ENCODE results near the gene SEMA3B. TPM values are rescaled to one million over a fixed set of nuclear protein-coding genes. Genes with fewer than 3 reads are reported as not detected.
"Not testable (repeated sequence)": the region's sequence is repeated elsewhere in the genome, so short reads cannot be mapped to it uniquely, and the experiment has no call there.

The SEMA3B gene
- total RNA-seq, 1 donor from 2014 or later = 0.68 TPM

- no peaks in the 10 kb centered on the region for H3K9me3 Mint-ChIP-seq
- no peak overlapping the region for H3K27ac Mint-ChIP-seq
- H3K27me3 Mint-ChIP-seq (ENCODE audit: low read depth) = no peaks in the 10 kb centered on the region
- H3K36me3 Mint-ChIP-seq (ENCODE audit: low read depth) = peaks cover 69% of the 10 kb centered on the region
- no peak overlapping the region for H3K4me3 Mint-ChIP-seq (ENCODE audit: low read depth)
- intact Hi-C loops (cut with micrococcal nuclease) = no loop called here
- no peak for DNase-seq (ENCODE audit: low spot score)
- peaks cover 12% of the 10 kb centered on the region for H3K4me1 Mint-ChIP-seq (ENCODE audit: low read depth)
These were observed 14.2 kb upstream of the SEMA3B start for GRCh38 chr3:50254577-50255250.

DNA sequence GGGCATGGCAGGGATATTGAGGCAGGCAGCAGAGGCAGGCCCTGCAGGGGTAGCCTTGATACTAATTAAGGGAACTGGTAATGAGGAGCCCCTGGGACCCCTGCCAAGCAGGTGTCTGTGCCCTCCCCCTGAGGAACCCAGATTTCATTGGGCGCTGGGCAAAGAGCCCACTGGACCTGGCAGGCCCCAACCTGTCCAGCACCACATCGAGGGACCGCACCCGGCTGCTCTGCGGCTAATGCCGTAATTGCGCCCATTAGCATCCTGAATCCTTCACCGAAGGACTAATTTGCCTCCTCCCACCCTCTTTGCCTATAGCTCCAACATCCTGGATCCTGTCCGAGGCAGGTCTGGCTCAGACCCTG lies 13.7 kb upstream of the SEMA3B start:
- DNase-seq (ENCODE audit: low spot score) = no peak
- Mint-ChIP-seq H3K27me3 (ENCODE audit: low read depth) (no peaks in the 10 kb centered on the region), H3K4me1 (ENCODE audit: low read depth) (peaks cover 10% of the 10 kb centered on the region), H3K27ac (no peak overlapping the region), H3K4me3 (ENCODE audit: low read depth) (no peak overlapping the region), H3K9me3 (no peaks in the 10 kb centered on the region), H3K36me3 (ENCODE audit: low read depth) (peaks cover 67% of the 10 kb centered on the region)
- intact Hi-C loops (cut with micrococcal nuclease) = no loop called here

GRCh38 chr3:50256978-50257890 lies 11.7 kb upstream of the SEMA3B start:
- H3K4me3 Mint-ChIP-seq (ENCODE audit: low read depth) = no peak overlapping the region
- peaks cover 55% of the 10 kb centered on the region for H3K36me3 Mint-ChIP-seq (ENCODE audit: low read depth)
- intact Hi-C loops (cut with micrococcal nuclease) = loop anchor here (1.0 kb wide), 1 partner anchor 30 kb away; no protein-coding TSS in a partner anchor
- DNase-seq (ENCODE audit: low spot score) = no peak
- H3K4me1 Mint-ChIP-seq (ENCODE audit: low read depth) = peaks cover 3% of the 10 kb centered on the region
- no peaks in the 10 kb centered on the region for H3K9me3 Mint-ChIP-seq
- H3K27me3 Mint-ChIP-seq (ENCODE audit: low read depth) = no peaks in the 10 kb centered on the region
- H3K27ac Mint-ChIP-seq = no peak overlapping the region

GRCh38 chr3:50258029-50258680 lies 10.8 kb upstream of the SEMA3B start:
- no peak overlapping the region for H3K27ac Mint-ChIP-seq

DNA sequence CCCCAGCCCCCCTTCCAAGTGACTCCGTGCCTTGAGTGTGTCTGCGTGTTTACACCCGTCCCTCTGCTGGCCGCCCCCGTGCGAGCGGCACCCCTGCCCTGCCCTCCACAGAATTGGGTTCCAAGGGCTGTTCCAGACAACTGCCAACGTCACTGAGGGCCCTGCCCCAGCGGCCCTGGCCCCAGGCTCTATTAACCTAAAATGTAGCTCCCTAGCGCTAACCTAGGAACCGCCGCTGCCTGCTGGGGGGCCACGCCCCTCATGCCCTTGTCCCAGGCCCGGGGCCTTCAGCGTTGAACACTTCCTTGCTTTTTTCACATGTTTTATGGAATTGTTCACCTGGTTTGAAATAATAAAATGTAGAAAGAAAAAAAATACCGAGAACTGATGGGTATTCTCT lies 10.0 kb upstream of the SEMA3B start:
- no peak for DNase-seq (ENCODE audit: low spot score)
- H3K9me3 Mint-ChIP-seq = no peaks in the 10 kb centered on the region
- no peak overlapping the region for H3K4me3 Mint-ChIP-seq (ENCODE audit: low read depth)
- intact Hi-C loops (cut with micrococcal nuclease) = no loop called here
- peaks cover 40% of the 10 kb centered on the region for H3K36me3 Mint-ChIP-seq (ENCODE audit: low read depth)
- H3K27me3 Mint-ChIP-seq (ENCODE audit: low read depth) = no peaks in the 10 kb centered on the region
- H3K27ac Mint-ChIP-seq = no peak overlapping the region
- H3K4me1 Mint-ChIP-seq (ENCODE audit: low read depth) = peaks cover 3% of the 10 kb centered on the region

More at GRCh38 chr3:50258029-50258680, 10.8 kb upstream of the SEMA3B start:
- Mint-ChIP-seq H3K4me3 (ENCODE audit: low read depth) (no peak overlapping the region), H3K27me3 (ENCODE audit: low read depth) (no peaks in the 10 kb centered on the region), H3K36me3 (ENCODE audit: low read depth) (peaks cover 48% of the 10 kb centered on the region), H3K9me3 (no peaks in the 10 kb centered on the region), H3K4me1 (ENCODE audit: low read depth) (peaks cover 3% of the 10 kb centered on the region)
- no peak for DNase-seq (ENCODE audit: low spot score)
- intact Hi-C loops (cut with micrococcal nuclease) = no loop called here

DNA sequence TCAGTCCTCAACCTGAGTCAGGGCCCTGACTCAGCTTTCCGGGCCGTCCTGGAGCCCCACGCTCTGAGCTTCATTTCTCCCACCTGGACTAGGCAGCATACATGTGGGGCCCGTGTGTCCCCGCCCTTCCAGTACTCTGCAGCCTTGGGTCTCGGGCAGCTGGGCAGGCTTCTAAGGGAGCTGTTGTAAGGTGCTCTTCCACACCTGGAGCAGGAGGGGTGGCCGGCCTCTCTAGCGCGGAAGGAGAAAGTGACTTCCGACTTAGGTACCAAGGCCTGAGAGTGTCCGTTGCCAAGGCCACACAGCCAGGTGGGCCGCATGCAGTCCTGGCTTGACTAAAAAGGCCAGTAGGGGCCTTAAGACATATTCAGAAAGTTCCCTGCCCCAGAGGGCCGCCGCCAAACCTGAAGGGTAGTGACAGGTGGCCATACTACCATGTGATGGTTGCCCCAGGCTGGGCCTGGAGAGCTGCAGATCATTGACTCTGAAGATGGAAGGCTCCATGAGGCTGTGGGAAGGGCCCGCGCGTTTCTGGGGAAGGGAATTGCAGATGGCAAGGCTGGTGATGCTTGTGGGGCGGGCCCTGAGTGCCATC lies 9.4 kb upstream of the SEMA3B start:
- H3K4me3 Mint-ChIP-seq (ENCODE audit: low read depth) = peak overlapping the region; percentile 69
- peaks cover 3% of the 10 kb centered on the region for H3K4me1 Mint-ChIP-seq (ENCODE audit: low read depth)
- H3K9me3 Mint-ChIP-seq = no peaks in the 10 kb centered on the region
- peak overlapping the region; percentile 67 for H3K27ac Mint-ChIP-seq
- intact Hi-C loops (cut with micrococcal nuclease) = loop anchor here (1.0 kb wide), 2 partner anchors 13 to 14 kb away; no protein-coding TSS in a partner anchor
- no peak for DNase-seq (ENCODE audit: low spot score)
- peaks cover 36% of the 10 kb centered on the region for H3K36me3 Mint-ChIP-seq (ENCODE audit: low read depth)
- H3K27me3 Mint-ChIP-seq (ENCODE audit: low read depth) = no peaks in the 10 kb centered on the region

DNA sequence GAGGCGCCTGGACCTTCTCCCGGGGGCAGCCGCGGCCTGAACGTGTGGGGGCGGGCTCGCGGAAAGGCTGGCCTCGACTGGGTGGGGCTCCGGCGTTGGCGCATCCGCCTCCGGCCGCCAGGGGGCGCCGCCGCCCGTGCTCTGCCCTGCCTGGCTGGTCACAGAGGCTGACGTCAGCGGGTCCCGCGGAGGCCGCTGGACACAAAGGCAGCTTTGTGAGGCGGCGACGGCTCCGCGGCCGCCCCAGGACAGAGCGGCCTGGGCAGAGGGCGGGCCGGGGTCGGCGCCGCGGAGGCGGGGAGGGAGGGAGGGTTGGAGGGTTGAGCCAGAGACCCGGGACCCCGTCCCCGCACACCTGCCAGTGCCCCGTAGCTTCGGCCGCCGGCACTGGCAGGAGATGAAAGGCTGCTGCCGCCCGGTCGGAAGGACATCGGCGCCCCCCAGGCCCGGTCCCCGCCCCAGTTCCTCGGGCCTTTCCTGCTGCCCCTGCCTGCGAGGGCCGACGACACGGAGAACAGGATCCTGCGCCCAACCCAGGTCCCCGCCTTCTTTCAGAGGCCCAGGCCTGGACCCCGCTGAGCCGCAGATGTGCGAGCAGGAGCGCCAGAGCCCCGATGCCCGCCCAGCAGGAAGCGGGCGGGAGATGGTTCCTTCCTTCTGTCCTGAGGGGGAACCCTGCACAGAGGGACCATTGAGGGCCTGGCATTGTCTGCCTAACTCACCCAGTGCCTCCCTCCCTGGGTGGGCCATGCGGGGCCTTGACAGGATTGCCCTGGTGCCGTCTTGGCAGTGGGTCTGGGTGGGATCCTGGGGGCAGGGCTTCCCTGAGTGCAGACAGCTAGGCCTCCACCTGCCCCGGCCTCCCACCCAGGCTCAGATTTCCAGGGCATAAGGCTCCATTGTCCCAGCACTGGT lies 8.7 kb upstream of the SEMA3B start:
- Mint-ChIP-seq H3K27ac (peak overlapping the region; percentile 67), H3K36me3 (ENCODE audit: low read depth) (peaks cover 34% of the 10 kb centered on the region), H3K4me3 (ENCODE audit: low read depth) (peak overlapping the region; percentile 69), H3K4me1 (ENCODE audit: low read depth) (peaks cover 3% of the 10 kb centered on the region), H3K27me3 (ENCODE audit: low read depth) (no peaks in the 10 kb centered on the region), H3K9me3 (no peaks in the 10 kb centered on the region)
- intact Hi-C loops (cut with micrococcal nuclease) = loop anchor here (1.0 kb wide), 2 partner anchors 13 to 14 kb away; no protein-coding TSS in a partner anchor
- peak; percentile 83 for DNase-seq (ENCODE audit: low spot score)

- peak overlapping the region; percentile 60 for H3K4me3 Mint-ChIP-seq (ENCODE audit: low read depth)
- H3K27me3 Mint-ChIP-seq (ENCODE audit: low read depth) = peaks cover 4% of the 10 kb centered on the region
These were observed 8.0 kb upstream of the SEMA3B start for GRCh38 chr3:50260942-50261441.

GRCh38 chr3:50261505-50261904 lies 7.4 kb upstream of the SEMA3B start:
- no peak overlapping the region for H3K27ac Mint-ChIP-seq
- intact Hi-C loops (cut with micrococcal nuclease) = no loop called here

More at GRCh38 chr3:50260942-50261441, 8.0 kb upstream of the SEMA3B start:
- H3K9me3 Mint-ChIP-seq = no peaks in the 10 kb centered on the region
- intact Hi-C loops (cut with micrococcal nuclease) = loop anchor here (1.0 kb wide), 2 partner anchors 12 to 15 kb away; no protein-coding TSS in a partner anchor
- H3K27ac Mint-ChIP-seq = peak overlapping the region; percentile 33
- peaks cover 3% of the 10 kb centered on the region for H3K4me1 Mint-ChIP-seq (ENCODE audit: low read depth)
- H3K36me3 Mint-ChIP-seq (ENCODE audit: low read depth) = peaks cover 31% of the 10 kb centered on the region
- DNase-seq (ENCODE audit: low spot score) = no peak

DNA sequence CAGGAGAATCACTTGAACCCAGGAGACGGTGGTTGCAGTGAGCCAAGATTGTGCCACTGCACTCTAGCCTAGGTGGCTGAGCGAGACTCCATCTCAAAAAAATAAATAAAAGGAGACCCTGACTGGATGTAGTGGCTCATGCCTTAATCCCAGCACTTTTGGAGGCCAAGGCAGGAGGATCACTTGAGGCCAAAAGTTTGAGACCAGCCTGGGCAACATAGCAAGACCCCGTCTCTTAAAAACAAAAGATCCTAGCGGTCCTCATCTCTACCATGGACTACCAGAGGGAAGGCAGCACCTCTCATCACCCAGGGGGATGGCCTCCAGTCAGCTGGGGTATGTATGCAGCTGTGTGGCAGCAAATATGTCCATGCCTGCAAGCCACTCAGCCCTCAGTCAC lies 6.7 kb upstream of the SEMA3B start:
- H3K9me3 Mint-ChIP-seq; H3K27me3 Mint-ChIP-seq (ENCODE audit: low read depth); DNase-seq (ENCODE audit: low spot score); H3K4me3 Mint-ChIP-seq (ENCODE audit: low read depth); H3K27ac Mint-ChIP-seq; intact Hi-C loops (cut with micrococcal nuclease); H3K4me1 Mint-ChIP-seq (ENCODE audit: low read depth): not testable (repeated sequence)
- peaks cover 19% of the 10 kb centered on the region for H3K36me3 Mint-ChIP-seq (ENCODE audit: low read depth)

More at GRCh38 chr3:50261505-50261904, 7.4 kb upstream of the SEMA3B start:
- Mint-ChIP-seq H3K4me1 (ENCODE audit: low read depth) (peaks cover 3% of the 10 kb centered on the region), H3K4me3 (ENCODE audit: low read depth) (no peak overlapping the region), H3K9me3 (no peaks in the 10 kb centered on the region), H3K27me3 (ENCODE audit: low read depth) (peaks cover 4% of the 10 kb centered on the region), H3K36me3 (ENCODE audit: low read depth) (peaks cover 26% of the 10 kb centered on the region)
- no peak for DNase-seq (ENCODE audit: low spot score)

DNA sequence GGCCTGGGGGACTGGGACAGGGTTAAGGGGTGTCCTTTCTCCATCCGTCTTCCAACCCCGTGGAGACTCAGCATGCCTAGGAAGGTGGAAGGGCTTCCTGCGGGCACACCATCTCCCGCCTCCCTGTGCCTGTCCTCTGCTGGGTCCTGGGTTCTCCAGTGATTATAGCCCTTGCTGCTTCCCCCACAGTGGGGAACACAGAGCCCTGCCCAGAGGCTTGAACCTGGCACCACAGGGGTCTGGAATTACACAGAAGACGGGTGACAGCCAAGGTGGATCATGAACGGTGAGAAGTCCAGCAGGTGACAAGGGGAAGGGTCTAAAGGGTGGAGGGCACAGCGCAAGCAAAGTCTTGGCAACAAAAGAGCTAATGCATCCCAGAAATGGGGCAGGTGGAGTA lies 6.2 kb upstream of the SEMA3B start:
- Mint-ChIP-seq H3K36me3 (ENCODE audit: low read depth) (peaks cover 14% of the 10 kb centered on the region), H3K27me3 (ENCODE audit: low read depth) (peaks cover 9% of the 10 kb centered on the region), H3K4me1 (ENCODE audit: low read depth) (peaks cover 3% of the 10 kb centered on the region), H3K4me3 (ENCODE audit: low read depth) (no peak overlapping the region), H3K27ac (no peak overlapping the region), H3K9me3 (no peaks in the 10 kb centered on the region)
- intact Hi-C loops (cut with micrococcal nuclease) = no loop called here
- DNase-seq (ENCODE audit: low spot score) = no peak

Measured in activated T-helper 2 cell treated with anti-CD3 and anti-CD28 coated beads, Interferon-gamma antibody, Interleukin-2, Interleukin-4, amounts not matched to agents 10 μg/mL and 5 μg/mL and 100 μg/mL, durations not matched to agents 14 hours and 24 hours and 36 hours (primary cell).